Right ventricle myocardium inferior (tissue), 1 donor: Measurements from ENCODE around the gene SPC25. TPM values are rescaled to one million over a fixed set of nuclear protein-coding genes. Genes with fewer than 3 reads are reported as not detected.

Experiments used
- ATAC-seq: fragments of 200-7000 bp; cut with Tn5 transposase; one replicate; pipeline ENCODE4 v1.9.1; 2020; ENCODE audit warnings: mild to moderate bottlenecking, moderate library complexity
- DNase-seq: peaks from one replicate; pipeline ENCODE4 v3.0.0; 2021; ENCODE audit errors: missing footprints
- intact Hi-C: fragments of 100-400 bp; cut with DNase I; formaldehyde crosslinking; loops from one replicate; pipeline ENCODE4 v1.11.0; 2022
- total RNA-seq: library from RNA; stranded (reverse); fragmentation: NEBNext Ultra II Directional; extraction: Animal tissue kit (Norgen Biotek cat#: 25700); gene quantifications from one replicate; pipeline ENCODE4 v1.2.1, GENCODE V29; 2021
- donor health status: DM: no; HTN: yes; CAD: no; lungs with severe emphysema.

Gene SPC25
- total RNA-seq, 1 donor from 2014 or later: 0.60 TPM

DNA sequence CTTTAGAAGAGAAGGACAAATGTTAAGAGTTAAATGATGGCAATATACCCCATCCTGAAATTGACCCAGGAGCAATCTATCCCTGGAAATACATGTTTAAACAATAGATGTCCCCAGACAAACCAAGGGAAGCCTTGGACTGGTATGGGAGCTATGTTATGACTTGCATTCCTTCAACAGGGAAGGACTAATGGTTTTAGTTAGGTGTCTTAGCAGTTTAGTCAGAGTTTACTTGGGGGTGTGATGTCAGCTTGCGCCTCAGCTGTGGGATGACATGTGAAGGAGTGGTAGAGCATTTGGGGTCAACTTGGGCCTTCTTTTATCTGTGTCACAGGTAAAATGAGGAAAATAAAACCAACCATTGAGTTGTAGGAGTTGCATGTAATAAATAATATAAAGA is 36.8 kb downstream of the SPC25 start:
- ATAC-seq: no peak
- intact Hi-C loops: no loop called here
- DNase-seq: no peak

GRCh38 chr2:168852481-168852880 is 37.7 kb downstream of the SPC25 start:
- intact Hi-C loops: no loop called here

DNA sequence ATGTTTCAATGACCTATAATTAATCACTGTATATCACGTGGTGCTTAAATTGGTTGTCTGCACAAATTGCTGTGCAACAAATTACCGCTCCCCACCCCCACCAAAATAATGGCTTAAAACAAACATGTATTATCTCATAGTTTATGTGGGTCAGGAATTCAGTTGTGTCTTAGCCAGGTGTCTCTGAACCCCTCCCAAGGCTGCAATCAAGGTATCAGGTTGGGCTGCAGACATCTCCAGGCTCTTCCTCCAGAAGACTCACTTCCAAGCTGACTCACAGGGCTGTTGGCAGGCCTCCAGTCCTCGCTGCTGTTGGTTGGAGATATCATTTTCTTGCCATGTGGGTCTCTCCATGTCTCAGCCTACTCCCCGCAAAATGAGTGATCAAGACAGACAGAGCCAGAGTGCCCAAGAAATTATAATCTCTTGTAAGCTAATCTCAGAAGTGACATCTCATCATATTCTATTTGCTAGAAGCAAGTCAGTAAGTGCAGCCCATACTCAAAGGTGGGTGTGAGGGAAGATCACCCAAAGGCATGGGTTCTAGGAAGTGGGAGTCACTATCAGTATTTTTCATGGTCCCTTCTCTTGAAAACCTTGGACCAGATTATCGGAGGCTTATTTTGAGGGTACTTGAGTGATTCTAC is 38.4 kb downstream of the SPC25 start:
- DNase-seq (no peak), ATAC-seq (no peak)
- intact Hi-C loops: loop anchor here (2.0 kb wide), 1 partner anchor 79 kb away; no protein-coding TSS in a partner anchor

More at GRCh38 chr2:168852481-168852880, 37.7 kb downstream of the SPC25 start:
- DNase-seq: no peak
- ATAC-seq: no peak

DNA sequence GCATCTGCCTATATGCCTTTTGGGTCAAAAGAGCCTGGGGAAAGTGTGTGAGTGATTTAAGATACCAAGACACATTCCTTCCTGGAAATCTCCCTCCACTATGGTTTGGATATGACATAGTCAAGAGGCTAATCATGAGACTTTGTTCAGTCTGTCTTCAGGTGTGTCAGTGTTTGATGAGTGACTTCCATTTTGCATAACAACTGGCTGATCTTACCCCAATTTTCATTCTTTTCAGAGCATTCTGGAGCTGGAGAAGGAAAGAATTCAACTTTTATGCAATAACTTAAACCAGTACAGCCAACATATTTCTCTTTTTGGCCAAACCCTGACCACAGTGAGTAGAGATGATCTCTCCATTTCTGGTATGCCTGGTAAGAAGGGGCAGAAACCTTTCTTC is 39.4 kb downstream of the SPC25 start:
- DNase-seq (no peak), ATAC-seq (no peak)
- intact Hi-C loops: loop anchor here (2.0 kb wide), 1 partner anchor 78 kb away; no protein-coding TSS in a partner anchor

- ATAC-seq (no peak), DNase-seq (no peak)
- intact Hi-C loops: loop anchor here (2.0 to 5.0 kb wide), 2 partner anchors 77 to 502 kb away; no protein-coding TSS in a partner anchor
Measured at GRCh38 chr2:168849610-168850009, 40.6 kb downstream of the SPC25 start.

- intact Hi-C loops: loop anchor here (5.0 kb wide), 1 partner anchor 501 kb away; no protein-coding TSS in a partner anchor
- no peak for ATAC-seq
- no peak for DNase-seq
Measured at GRCh38 chr2:168848225-168848624, 42.0 kb downstream of the SPC25 start.

DNA sequence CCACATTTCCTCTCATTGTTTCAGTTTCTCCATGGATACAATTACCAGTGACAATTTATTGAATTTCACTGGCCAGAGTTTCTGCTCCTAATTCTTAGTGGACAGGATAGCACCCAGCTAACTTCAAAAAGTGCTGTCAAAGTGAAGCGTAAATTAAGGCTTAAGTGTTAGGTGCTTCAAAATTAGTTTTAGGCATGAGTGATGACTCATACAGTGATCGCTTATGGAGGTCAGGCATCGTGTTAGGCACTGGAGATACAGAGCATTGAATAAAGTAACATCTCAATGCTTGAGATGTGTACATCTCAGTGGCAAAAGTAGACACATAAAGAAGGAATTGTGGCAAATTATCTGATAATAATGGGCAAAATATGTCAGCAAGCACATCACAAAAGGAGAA is 47.0 kb downstream of the SPC25 start:
- ATAC-seq (no peak), DNase-seq (no peak)
- intact Hi-C loops: no loop called here

GRCh38 chr2:168841445-168841844 is 48.8 kb downstream of the SPC25 start:
- intact Hi-C loops: no loop called here

GRCh38 chr2:168835969-168836368 is 54.3 kb downstream of the SPC25 start:
- no peak for ATAC-seq
- intact Hi-C loops: no loop called here
- no peak for DNase-seq

More at GRCh38 chr2:168841445-168841844, 48.8 kb downstream of the SPC25 start:
- ATAC-seq: no peak
- DNase-seq: no peak

DNA sequence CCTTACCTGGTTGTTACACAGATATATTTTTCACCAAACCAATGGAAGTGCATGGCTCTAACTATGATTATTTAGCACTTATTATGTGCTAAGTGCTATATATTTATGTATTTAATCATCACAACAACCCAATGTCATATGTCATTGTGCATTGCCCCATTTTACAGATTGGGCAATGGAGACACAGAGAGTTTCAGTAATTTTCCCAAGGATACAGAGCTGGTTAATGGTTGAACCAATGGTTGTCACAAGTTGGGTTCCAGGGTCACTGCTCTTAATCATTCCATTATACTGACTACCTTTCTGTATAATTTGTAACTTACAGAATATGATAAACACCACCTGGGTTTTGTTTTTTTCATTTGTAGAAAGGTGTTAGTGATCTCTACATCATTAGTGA is 58.6 kb downstream of the SPC25 start:
- no peak for DNase-seq
- ATAC-seq: no peak
- intact Hi-C loops: no loop called here

DNA sequence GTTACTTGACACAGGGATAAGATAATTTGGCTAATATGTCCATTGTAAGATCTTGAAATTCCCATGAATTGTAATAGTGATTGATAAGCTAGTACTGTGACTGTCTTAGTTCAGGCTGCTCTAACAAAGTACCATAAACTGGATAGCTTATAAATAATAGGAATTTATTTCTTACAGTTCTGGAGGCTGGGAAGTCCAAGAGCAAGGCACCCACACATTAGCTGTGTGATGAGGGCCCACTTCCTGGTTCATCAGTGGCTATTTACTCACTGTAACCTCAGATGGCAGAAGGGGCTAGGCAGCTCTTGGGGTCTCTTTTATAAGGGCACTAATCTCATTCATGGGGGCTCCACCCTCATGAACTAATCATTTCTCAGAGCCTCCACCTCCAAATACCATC is 59.3 kb downstream of the SPC25 start:
- DNase-seq (no peak), ATAC-seq (no peak)
- intact Hi-C loops: no loop called here

DNA sequence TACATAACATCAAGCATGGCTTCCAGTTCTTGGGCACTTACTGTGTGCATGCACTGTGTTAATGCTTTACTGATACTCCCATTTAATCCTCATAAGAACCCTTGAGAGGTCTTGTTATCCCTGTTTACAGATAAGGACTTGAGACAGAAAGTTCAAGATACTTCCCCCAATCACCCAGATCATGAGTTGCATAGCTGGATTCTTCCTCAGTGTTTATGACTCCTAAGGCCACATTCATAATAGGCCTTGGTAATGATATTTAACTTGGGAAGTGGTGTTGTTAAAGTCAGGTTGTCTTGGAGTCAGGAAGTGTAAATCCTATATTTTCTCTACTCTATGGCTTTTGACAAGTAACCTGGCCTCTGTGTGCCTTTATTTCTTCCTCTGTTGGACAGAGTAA is 65.1 kb downstream of the SPC25 start:
- intact Hi-C loops: no loop called here
- ATAC-seq (no peak), DNase-seq (no peak)

DNA sequence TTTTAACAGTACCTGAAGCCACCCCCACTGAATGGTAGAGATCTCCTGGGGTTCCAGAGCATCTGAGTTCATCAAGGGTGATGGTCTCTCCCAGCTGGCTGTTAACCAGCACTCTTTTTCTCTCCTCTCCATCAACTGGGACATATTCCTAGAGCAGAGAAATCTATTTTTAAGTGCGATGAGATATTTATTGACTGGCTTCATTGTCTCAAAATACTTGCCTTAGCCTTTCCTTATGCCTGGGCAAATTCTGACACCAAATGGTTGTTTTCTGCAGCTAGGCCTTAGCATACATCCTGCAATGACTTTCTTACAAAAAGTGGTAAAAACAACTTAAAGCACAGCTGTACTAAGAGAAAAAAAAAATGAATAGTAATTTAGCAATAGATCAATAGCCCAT is 68.2 kb downstream of the SPC25 start:
- ATAC-seq: no peak
- intact Hi-C loops: no loop called here
- no peak for DNase-seq

GRCh38 chr2:168821577-168821976 is 68.7 kb downstream of the SPC25 start:
- intact Hi-C loops: no loop called here
- ATAC-seq (no peak), DNase-seq (no peak)

Other genes starting within 250 kb of the SPC25 start
- gene NOSTRIN, start 87.8 kb downstream of the SPC25 start, total RNA-seq: 16.9 TPM
- not detected for gene G6PC2, start 10.9 kb upstream of the SPC25 start, total RNA-seq
- 0.32 TPM for gene ABCB11, start 140.9 kb upstream of the SPC25 start, total RNA-seq
- 0.81 TPM for gene DHRS9, start 179.1 kb upstream of the SPC25 start, total RNA-seq